ENCODE data around the gene OR2T11. TPM values are rescaled to one million over a fixed set of nuclear protein-coding genes. Genes with fewer than 3 reads are reported as not detected.
A peak's percentile ranks its signal among the peaks of the same experiment; 100 is the strongest.

Gene OR2T11
- total RNA-seq, 1 donor, result not detected

GRCh38 chr1:248599396-248599795 is 35.5 kb downstream of the OR2T11 start:
- no peak for TF ChIP-seq CTCF (IDR thresholded peaks at IDR 0.05; ENCODE audit: extremely low read depth, low read depth, low read length)
- Histone ChIP-seq H3K27ac (ENCODE audit: low read depth, low read length) (no peak overlapping the region), H2AFZ (ENCODE audit: low read length) (no peak overlapping the region), H3K4me3 (ENCODE audit: insufficient read depth, low read length) (no peak overlapping the region), H3K9me3 (ENCODE audit: low read depth, low read length) (no peaks in the 10 kb centered on the region), H3K36me3 (ENCODE audit: insufficient read depth, low read length) (no peaks in the 10 kb centered on the region), H3K27me3 (ENCODE audit: insufficient read depth, low read length) (no peaks in the 10 kb centered on the region), H4K20me1 (ENCODE audit: insufficient read depth, low read length) (no peaks in the 10 kb centered on the region), H3K4me1 (ENCODE audit: insufficient read depth, low read length) (no peaks in the 10 kb centered on the region), H3K79me2 (ENCODE audit: insufficient read depth, low read length) (no peaks in the 10 kb centered on the region), H3K4me2 (ENCODE audit: insufficient read depth, low read length) (no peak overlapping the region)
- DNase-seq (ENCODE audit: insufficient read length, low spot score, missing footprints), result peak; percentile 6

GRCh38 chr1:248597589-248597988 is 37.3 kb downstream of the OR2T11 start, which contains the start of gene OR2T10:
Gene OR2T10, minus strand, starts transcription at chr1:248597700. Its CDS starts 3,932 bp downstream, at chr1:248593768.
- DNase-seq (ENCODE audit: insufficient read length, low spot score, missing footprints), result no peak

GRCh38 chr1:248596615-248597014 is 38.3 kb downstream of the OR2T11 start:
- H3K9me3 ChIP-seq (ENCODE audit: low read depth, low read length), result no peaks in the 10 kb centered on the region
- no peak overlapping the region for H3K27ac ChIP-seq (ENCODE audit: low read depth, low read length)
- H3K79me2 ChIP-seq (ENCODE audit: insufficient read depth, low read length), result no peaks in the 10 kb centered on the region
- no peaks in the 10 kb centered on the region for H4K20me1 ChIP-seq (ENCODE audit: insufficient read depth, low read length)
- no peak overlapping the region for H3K4me3 ChIP-seq (ENCODE audit: insufficient read depth, low read length)
- no peaks in the 10 kb centered on the region for H3K4me1 ChIP-seq (ENCODE audit: insufficient read depth, low read length)
- no peaks in the 10 kb centered on the region for H3K36me3 ChIP-seq (ENCODE audit: insufficient read depth, low read length)
- H2AFZ ChIP-seq (ENCODE audit: low read length), result no peak overlapping the region
- no peak for DNase-seq (ENCODE audit: insufficient read length, low spot score, missing footprints)
- no peak overlapping the region for H3K4me2 ChIP-seq (ENCODE audit: insufficient read depth, low read length)
- TF ChIP-seq CTCF (IDR thresholded peaks at IDR 0.05; ENCODE audit: extremely low read depth, low read depth, low read length), result no peak
- no peaks in the 10 kb centered on the region for H3K27me3 ChIP-seq (ENCODE audit: insufficient read depth, low read length)

More at GRCh38 chr1:248597589-248597988, 37.3 kb downstream of the OR2T11 start, which contains the start of gene OR2T10:
- no peaks in the 10 kb centered on the region for H4K20me1 ChIP-seq (ENCODE audit: insufficient read depth, low read length)
- no peaks in the 10 kb centered on the region for H3K79me2 ChIP-seq (ENCODE audit: insufficient read depth, low read length)
- no peaks in the 10 kb centered on the region for H3K27me3 ChIP-seq (ENCODE audit: insufficient read depth, low read length)
- H3K4me3 ChIP-seq (ENCODE audit: insufficient read depth, low read length), result no peak within 1 kb of the TSS
- no peaks in the 10 kb centered on the region for H3K4me1 ChIP-seq (ENCODE audit: insufficient read depth, low read length)
- TF ChIP-seq CTCF (IDR thresholded peaks at IDR 0.05; ENCODE audit: extremely low read depth, low read depth, low read length), result no peak
- no peaks in the 10 kb centered on the region for H3K36me3 ChIP-seq (ENCODE audit: insufficient read depth, low read length)
- H2AFZ ChIP-seq (ENCODE audit: low read length), result no peak within 1 kb of the TSS
- H3K9me3 ChIP-seq (ENCODE audit: low read depth, low read length), result no peaks in the 10 kb centered on the region
- H3K27ac ChIP-seq (ENCODE audit: low read depth, low read length), result no peak within 1 kb of the TSS
- no peak within 1 kb of the TSS for H3K4me2 ChIP-seq (ENCODE audit: insufficient read depth, low read length)

GRCh38 chr1:248593226-248593625 is 41.7 kb downstream of the OR2T11 start:
- Histone ChIP-seq H3K27ac (ENCODE audit: low read depth, low read length) (no peak overlapping the region), H3K79me2 (ENCODE audit: insufficient read depth, low read length) (no peaks in the 10 kb centered on the region), H3K4me3 (ENCODE audit: insufficient read depth, low read length) (no peak overlapping the region), H4K20me1 (ENCODE audit: insufficient read depth, low read length) (no peaks in the 10 kb centered on the region), H2AFZ (ENCODE audit: low read length) (no peak overlapping the region), H3K27me3 (ENCODE audit: insufficient read depth, low read length) (no peaks in the 10 kb centered on the region), H3K4me2 (ENCODE audit: insufficient read depth, low read length) (no peak overlapping the region), H3K36me3 (ENCODE audit: insufficient read depth, low read length) (no peaks in the 10 kb centered on the region), H3K9me3 (ENCODE audit: low read depth, low read length) (no peaks in the 10 kb centered on the region), H3K4me1 (ENCODE audit: insufficient read depth, low read length) (no peaks in the 10 kb centered on the region)
- peak; percentile 2 for DNase-seq (ENCODE audit: insufficient read length, low spot score, missing footprints)
- TF ChIP-seq CTCF (IDR thresholded peaks at IDR 0.05; ENCODE audit: extremely low read depth, low read depth, low read length), result no peak
